SW 1271 (cell line): ENCODE data around the gene YWHAE.
"Not testable (repeated sequence)": the region's sequence is repeated elsewhere in the genome, so short reads cannot be mapped to it uniquely, and the experiment has no call there.

Experiments used
- DNase-seq, 2 experiments: peaks; one replicate each; lab custom pipeline; 2025; lab: John Stamatoyannopoulos, UW

YWHAE gene

DNA sequence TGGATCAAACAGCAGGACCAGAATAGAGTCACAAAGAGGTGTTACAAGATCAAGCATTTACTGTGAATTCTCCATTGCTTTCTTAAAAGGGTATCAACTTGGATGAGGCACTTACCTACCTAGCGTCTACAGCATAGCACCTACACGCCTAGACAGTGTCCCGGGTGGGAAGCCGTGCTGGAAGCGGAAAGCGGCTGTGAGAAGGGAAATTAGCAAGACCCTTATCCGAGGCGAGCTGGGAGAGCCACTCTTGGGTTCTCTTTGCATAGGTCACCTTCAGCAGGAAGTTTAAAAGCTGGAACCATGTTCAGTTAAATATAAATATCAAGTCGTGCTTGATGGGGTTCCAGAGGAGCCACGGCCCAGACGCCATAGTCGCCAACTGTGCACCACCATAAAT is 74.3 kb downstream of the YWHAE start:
- DNase-seq: no peak

DNA sequence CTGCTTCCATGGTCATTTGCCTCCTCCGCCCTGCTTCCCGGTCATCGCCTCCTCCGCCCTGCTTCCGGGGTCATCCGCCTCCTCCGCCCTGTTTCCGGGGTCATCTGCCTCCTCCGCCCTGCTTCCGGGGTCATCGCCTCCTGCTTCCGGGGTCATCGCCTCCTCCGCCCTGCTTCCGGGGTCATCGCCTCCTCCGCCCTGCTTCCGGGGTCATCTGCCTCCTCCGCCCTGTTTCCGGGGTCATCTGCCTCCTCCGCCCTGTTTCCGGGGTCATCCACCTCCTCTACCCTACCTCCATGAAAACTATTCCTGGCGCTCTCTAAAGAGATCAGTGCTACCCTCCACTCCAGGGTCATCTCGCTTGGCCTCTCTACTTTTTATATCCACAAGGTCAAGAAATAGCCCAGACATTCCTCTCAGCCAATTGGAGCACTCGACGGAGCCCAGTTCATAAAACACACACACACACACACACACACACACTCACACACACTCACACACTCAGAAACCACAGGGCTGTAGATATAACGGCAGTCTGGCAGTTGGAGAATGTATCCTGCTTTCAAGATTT is 75.7 kb downstream of the YWHAE start:
- no peak for DNase-seq

DNA sequence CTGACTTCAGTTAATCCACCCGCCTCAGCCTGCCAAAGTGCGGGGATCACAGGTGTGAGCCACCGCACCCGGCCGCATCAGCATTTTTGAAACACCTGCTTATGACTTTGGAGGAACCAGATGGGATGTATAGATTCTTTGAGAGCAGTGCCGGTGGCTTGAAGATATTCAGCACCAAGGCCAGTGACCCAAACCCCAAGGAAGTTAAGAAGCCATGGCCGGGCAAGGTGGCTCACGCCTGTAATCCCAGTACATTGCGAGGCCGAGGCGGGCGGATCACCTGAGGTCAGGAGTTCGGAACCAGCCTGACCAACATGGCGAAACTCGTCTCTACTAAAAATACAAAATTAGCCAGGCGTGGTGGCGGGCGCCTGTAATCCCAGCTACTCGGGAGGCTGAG is 76.7 kb downstream of the YWHAE start:
- no peak for DNase-seq

DNA sequence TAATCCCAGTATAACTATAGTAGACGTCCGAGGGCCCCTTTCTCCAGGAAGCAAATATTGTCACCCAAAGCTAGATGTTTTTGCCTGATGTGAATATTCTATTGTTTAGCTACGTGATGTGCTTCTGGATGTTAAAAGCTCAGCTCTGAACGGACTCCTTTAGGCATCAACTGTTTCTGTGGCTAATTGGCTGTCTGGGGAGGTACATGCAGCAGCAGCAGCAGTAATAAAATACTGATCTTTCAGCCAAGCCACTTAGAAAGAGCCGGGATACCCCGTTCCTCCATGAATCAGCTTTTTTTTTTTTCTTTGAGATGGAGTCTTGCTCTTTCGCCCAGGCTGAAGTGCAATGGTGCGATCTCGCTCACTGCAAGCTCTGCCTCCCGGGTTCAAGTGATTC is 77.5 kb downstream of the YWHAE start:
- no peak for DNase-seq

DNA sequence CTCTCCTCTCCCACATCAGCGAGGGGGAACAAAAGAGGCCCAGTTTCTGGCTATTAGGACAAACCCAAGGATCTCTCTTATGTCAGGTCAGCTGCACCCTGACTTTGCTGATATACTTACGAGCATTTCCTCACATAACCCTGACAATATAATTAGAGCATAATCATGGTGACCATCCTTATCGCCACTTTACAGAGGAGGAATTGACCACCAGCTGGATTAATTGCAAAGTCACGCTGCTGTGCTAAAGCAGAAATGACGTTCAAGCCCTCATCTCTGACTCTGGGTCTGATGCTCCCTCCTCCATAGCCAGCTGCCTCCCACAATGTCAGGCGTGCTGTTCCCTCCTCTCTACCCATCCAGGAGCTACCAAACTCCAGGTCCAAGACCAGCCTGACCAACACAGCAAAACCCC is 78.0 kb downstream of the YWHAE start:
- DNase-seq: no peak

DNA sequence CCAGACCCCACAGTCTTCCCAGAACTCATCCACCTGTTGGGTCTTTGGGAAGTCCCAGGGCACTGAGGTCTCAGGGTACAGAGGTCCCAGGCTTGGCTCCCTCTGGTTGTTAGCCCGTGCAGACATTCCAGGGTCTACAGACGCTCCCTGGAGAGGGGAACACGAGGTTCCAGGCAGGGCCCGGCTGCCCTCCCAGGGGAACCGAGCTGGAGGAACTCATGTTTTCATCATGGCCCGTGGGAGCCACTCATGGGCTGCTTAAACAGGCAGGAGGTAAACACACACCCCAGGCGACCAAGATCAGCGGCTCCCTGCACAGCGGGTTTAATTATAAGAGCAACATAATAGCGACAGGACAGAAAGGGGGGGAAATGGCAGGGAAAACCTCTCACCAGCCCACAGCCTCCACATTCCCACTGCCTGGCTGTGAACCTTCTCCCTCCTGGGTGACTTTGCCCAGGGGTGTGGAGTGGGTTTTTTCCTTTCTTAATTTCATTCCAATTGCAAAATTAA is 84.1 kb downstream of the YWHAE start:
- DNase-seq: no peak

DNA sequence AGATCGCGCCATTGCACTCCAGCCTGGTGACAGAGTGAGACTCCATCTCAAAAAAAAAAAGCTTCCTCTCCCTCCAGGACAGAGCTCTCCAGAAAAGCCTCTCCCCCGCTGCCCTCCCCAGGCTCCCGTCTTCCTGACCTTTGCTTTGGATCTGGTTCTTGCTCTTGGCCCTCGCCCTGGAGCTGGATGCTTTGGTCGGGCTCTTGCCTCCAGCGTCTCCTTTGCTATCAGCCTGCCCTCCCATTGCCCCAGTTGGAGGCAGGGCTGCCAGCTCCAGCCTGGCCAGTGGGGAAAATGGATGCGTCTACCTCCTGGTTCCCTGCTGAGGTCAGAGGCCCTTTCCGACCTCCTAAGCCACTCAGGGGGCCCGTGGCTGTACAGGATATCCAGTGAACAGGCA is 84.6 kb downstream of the YWHAE start:
- no peak for DNase-seq

DNA sequence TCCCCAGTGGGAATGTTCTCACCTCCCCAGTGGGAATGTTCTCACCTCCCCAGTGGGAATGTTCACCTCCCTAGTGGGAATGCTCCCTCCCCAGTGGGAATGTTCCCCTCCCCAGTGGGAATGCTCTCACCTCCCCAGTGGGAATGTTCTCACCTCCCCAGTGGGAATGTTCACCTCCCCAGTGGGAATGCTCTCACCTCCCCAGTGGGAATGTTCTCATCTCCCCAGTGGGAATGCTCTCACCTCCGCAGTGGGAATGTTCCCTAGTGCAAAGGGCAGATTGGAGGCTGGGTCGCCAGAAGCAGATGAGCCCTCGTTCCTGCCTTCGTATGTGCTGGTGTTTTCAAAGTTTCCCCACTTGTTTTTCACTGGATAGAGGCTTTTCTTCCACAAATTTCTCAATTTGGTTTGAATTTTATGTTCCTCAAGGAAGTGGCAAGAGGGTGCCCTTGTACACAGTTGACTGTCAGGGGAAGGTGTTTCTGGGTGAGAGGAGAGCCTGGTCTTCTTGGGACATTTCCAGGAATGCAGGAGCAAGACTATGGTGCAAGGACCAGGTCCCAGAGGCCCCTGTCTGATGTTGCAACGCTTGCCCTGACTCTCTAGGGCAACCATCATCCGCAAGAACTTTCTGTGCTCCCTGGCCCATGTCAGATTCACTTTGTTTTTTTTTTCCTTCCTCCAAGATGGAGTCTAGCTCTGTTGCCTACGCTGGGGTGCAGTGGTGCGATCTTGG is 86.6 kb downstream of the YWHAE start:
- DNase-seq: no peak

DNA sequence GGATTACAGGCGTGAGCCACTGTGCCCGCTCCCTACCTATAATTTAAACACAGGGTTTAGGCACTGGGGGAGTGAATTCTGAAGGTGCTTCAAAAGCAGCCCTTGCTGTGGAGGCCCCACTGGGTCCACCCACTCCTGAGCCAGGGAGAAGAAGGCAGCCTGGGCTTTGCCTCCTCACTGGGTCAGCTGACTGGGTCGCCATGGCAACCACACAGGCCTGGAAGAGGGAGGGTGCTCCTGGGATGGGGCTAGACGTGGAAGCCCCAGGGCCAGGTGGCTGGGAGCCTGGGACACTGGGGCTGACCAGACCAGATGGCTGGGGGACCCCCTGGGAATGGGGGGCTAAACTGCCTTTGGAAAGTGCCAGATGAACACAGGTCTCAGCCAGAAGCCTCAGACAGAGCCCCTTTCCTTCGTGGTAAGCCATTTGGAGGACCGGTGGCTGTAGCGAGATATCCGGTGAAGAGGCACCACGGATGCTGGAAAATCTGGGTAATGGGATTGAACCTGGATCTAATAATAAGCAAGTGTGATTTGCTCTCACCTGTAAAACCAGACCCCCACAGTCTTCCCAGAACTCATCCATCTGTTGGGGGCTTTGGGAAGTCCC is 87.7 kb downstream of the YWHAE start:
- DNase-seq: no peak

DNA sequence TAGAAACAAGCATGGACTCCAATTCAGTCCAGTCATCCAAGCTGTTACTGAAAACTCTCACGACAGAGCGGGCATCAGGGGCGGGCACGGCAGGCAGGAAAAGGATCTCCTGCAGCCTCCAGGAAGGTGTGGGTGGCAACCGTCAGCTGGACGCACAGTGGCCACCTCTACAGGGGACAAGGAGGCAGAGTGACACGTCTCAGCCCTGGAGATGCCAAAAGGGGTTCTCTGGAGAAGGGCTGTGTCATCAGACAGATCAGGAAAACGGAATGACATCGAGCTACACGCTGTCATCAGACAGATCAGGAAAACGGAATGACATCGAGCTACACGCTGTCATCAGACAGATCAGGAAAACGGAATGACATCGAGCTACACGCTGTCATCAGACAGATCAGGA is 92.2 kb downstream of the YWHAE start:
- DNase-seq: not testable (repeated sequence)

DNA sequence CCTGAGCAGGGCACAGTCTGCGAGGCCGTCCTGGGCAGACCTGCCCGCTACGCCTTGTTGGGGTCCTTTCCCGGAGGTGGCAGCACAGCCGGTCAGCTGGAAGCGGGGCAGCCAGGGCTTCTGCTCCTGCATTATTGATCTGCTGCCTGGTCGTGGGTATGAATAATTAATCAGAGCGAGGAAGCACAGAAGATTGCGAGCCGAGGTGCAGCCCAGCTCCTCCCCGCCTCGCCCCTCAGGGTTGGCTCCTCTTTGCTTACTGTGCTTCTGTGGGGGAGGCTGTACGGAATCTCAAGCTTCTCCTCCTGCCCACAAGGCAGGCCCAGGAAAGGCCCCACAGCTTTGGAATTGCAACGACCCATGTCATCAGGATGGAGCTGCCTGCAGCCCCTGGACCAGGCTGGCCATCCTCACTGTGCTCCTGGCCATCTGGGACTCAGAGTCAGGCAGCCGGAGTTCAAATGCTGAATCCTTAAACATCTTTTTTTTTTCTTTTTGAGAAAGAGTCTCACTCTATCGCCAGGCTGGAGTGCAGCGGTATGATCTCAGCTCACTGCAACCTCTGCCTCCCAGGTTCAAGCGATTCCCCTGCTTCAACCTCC is 95.0 kb downstream of the YWHAE start:
- no peak for DNase-seq

DNA sequence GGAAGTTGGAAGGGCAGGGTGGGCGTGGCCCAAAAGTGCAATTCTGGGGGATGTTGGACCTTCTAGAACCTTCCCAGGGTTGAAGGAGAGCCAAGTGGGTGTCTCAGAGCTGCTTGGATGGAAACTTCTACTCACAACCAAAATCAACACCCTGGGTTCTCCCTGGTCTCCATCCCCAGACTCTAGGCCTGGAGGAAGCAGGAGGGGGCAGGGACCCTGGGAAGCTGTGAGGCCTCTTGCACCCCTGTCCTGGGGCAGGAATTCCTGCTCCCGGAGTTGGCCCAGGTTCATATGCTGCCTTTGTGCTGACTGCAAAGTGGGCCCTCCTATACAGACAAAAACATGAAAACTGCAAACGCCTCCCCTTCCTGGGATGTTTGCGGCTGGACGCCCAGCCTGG is 95.5 kb downstream of the YWHAE start:
- DNase-seq: no peak

DNA sequence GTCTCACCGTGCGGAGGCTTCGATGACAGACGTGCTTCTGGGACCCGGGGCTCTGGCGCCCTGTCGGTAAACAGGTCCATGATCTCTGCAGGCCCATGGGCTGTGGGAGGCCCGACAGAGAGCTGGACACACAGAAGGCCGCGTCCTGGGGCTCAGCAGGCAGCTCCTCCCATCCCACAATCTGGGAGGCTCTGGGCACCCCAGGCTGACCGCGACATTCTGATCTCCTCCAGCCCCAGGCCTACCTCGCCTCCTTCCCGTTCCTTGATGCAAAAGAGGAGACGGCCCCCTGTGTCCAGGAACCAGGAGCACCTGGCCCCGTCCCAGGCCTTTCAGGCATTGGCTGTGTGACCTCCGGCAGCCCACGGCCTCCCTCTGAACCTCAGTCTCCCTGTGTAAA is 97.3 kb downstream of the YWHAE start:
- no peak for DNase-seq

DNA sequence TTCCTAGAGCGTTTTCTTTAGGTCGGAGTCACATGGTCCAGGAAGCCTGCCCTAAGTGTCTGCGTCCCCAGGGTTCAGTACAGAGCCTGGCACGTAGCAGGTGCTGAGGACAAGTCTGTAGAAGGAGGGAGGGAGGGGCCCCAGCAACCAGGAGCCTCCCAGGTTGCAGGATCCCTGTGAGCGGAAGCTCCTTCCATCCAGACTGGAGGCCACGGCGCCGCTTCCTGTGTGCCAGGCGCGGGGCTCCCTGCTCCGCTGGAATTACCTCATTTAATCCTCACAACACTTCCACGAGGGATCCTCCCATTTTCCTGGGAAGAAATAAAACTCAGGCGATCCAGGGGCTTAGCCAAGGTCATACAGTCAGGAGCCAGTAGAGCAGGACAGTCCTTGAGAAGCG is 98.5 kb downstream of the YWHAE start:
- DNase-seq: no peak

DNA sequence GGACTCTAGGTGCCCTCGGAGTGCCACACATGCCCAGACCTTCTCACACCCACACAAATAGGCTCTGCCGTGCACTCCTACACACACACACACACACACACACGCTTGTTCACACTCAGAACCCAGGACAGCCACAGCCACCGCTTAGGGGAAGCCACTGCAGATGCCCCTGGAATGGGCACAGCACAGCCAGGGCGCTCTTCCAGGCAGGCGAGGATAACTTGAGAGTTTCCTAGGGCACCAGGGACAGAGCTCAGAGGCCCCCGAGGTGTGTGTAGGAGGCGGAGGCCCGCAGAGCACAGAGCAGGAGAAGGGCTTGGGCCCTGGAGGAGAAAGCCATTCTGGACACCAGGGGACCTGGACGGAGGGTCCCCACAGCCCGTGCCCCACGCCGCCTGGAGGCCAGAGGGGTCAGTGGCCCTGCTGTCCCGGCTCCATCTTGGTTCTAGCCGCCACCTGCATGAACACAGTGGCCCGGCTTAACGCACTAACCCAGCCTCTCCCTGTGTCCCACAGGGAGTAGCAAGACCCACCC is 99.6 kb downstream of the YWHAE start:
- no peak for DNase-seq

DNA sequence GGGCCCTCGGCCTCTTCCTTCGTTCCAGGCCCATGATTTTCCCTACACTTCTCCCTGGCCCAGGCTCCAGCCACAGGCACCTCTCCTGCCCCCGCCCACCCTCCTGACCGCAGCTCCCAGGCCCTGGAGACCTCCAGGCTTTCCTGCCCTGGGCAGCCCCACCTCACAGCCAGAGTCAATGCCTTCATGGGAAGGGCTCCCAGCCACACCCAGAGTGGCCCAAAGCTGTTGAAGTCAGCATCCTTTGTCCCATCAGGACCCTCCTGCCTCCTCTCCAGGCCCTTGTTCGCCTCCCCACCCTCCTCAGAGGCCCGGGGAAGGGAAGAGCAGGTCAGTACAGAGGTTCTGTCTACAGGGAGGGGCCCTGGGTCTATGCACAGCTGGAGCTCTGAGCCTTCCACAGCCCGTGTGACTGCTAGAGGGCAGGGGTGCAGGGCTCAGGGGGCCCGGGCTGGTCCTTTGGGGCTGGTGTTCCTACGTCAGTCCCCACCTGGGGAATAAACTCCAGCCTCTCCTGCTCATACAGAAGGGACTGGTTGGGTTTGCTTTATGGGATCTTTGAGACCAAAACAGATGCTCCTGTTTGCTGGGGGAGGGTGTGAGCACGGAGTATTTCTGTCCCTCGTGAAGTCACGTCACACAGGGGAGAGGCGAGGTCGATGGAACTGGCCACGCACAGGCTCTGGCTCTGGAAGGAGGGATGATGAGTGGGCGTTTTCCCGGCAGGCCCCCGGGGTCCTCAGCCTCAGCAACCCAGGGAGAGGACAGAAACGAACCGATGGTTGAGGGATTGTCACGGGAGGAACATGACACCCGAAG is 100.3 kb downstream of the YWHAE start:
- no peak for DNase-seq

DNA sequence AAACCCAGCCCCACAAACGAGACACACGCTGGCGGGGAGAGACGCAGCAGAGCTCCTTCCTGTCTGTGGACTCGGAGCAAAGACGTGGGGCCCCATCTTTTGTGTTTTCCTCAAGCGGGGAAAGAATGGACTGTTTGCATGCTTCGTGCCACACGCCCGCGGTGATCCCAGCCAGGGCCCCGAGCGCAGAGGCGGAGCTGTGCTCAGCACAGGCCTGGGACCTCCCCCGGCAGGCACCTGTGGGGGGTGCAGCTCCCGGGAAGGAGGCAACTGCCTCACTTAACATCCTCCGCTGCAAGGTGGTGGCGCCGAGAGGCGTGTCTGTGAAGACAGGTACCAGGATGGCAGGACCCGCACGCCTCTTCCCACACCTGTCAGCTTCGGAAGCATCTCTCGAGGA is 101.4 kb downstream of the YWHAE start:
- DNase-seq: no peak
